KOPT-K1 (cell line): ENCODE measurements around the gene PNLDC1.
"Not testable (repeated sequence)": the region's sequence is repeated elsewhere in the genome, so short reads cannot be mapped to it uniquely, and the experiment has no call there.

Experiments used
- H3K27ac ChIP-seq: fragments of 200-600 bp; sonication (generic); 2 replicates; pipeline ENCODE4 v1.5.1; 2016; ENCODE audit warnings: antibody characterized with exemption, mild to moderate bottlenecking, low read depth, low read length; ENCODE audit not compliant: poor library complexity, severe bottlenecking
- H3K36me3 ChIP-seq: fragments of 200-600 bp; sonication (generic); 2 replicates; pipeline ENCODE4 v1.5.1; 2017; ENCODE audit warnings: antibody characterized with exemption, mild to moderate bottlenecking, low read length, moderate library complexity; ENCODE audit not compliant: insufficient read depth
- H3K9me3 ChIP-seq: fragments of 200-600 bp; sonication (generic); 2 replicates; pipeline ENCODE4 v1.5.1; 2017; ENCODE audit warnings: antibody characterized with exemption, low read length, mild to moderate bottlenecking; ENCODE audit not compliant: insufficient read depth, poor library complexity, severe bottlenecking

Gene PNLDC1

GRCh38 chr6:159823953-159824352, 23.9 kb downstream of the PNLDC1 start:
- H3K9me3 ChIP-seq, result no peaks in the 10 kb centered on the region
- H3K36me3 ChIP-seq, result no peaks in the 10 kb centered on the region
- H3K27ac ChIP-seq, result no peak overlapping the region

- H3K27ac ChIP-seq, H3K9me3 ChIP-seq, H3K36me3 ChIP-seq: not testable (repeated sequence)
Measured at GRCh38 chr6:159824690-159825089, 24.6 kb downstream of the PNLDC1 start.

- Histone ChIP-seq H3K36me3 (no peaks in the 10 kb centered on the region), H3K9me3 (no peaks in the 10 kb centered on the region), H3K27ac (no peak overlapping the region)
Measured at GRCh38 chr6:159826004-159826403, 25.9 kb downstream of the PNLDC1 start.

DNA sequence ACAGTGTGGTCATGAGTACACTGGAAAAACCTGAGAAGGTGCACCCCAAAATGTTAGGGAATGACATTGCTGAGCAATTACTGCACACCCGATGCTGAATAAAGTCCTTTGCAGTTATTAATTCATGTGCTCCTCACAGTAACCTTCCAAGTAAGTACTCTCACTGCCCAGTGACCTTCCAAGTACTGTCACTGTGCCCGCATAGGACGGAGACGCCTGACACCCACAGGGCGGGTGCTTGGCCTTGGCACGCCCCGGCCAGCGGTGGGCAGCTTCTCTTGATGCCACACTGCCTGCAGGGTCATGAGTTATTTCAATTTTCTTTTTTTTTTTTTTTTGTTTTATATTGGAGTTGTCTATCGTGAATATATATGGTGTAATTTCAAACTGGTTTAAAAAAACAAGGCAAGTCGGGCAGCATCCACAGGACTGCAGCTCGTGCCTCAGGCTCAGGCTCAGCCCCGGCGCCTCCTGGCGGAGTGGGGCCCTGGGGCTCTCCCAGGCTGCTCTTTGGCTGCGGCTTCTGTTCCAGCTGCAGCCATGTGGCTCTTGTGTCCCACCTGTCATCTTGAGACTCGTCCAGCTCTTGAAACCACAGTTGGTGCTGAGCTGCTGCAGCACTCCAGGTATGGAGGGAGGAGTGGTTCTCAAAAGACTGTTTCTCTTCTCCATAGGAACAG, 27.0 kb downstream of the PNLDC1 start:
- Histone ChIP-seq H3K36me3 (no peaks in the 10 kb centered on the region), H3K9me3 (no peaks in the 10 kb centered on the region), H3K27ac (no peak overlapping the region)

DNA sequence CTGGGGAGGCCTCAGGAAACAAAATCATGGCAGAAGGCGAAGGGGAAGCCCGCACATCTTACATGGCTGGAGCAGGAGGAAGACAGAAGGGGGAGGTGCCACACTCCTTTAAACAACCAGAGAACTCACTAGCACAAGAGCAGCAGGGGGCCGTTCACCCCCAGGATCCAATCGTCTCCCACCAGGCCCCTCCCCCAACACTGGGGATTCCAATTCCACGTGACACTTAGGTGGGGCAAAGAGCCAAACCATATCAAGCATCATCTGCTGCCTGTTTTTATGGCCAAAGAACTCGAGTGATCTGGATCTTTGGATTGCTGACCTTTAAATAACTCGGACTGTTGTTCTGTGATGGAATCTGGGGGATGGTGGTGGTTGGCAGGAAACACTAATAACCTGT, 28.0 kb downstream of the PNLDC1 start:
- H3K36me3 ChIP-seq, result no peaks in the 10 kb centered on the region
- no peak overlapping the region for H3K27ac ChIP-seq
- no peaks in the 10 kb centered on the region for H3K9me3 ChIP-seq

DNA sequence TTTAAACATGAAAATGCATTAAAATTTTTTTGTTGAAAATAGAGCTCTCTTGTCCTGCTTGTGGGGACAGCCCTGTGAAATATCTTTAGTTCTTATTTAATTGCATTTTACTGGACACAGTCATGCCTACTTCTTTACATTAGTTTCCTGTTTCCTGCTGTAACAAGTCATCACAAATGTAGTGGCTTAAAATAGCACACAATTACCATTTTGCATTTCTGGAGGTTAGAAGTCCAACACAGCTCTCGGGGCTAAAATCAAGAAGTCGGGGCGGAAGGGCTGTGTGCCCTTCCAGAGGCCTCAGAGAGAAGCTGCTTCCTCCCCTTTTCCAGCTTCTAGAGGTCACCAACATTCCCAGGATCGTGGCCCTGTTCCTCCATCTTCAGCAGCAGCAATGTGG, 29.4 kb downstream of the PNLDC1 start:
- Histone ChIP-seq H3K36me3 (no peaks in the 10 kb centered on the region), H3K27ac (peak overlapping the region; percentile 32), H3K9me3 (no peaks in the 10 kb centered on the region)

GRCh38 chr6:159830501-159831372, 30.7 kb downstream of the PNLDC1 start:
- no peaks in the 10 kb centered on the region for H3K9me3 ChIP-seq
- H3K36me3 ChIP-seq, result no peaks in the 10 kb centered on the region
- H3K27ac ChIP-seq, result peak overlapping the region; percentile 7

DNA sequence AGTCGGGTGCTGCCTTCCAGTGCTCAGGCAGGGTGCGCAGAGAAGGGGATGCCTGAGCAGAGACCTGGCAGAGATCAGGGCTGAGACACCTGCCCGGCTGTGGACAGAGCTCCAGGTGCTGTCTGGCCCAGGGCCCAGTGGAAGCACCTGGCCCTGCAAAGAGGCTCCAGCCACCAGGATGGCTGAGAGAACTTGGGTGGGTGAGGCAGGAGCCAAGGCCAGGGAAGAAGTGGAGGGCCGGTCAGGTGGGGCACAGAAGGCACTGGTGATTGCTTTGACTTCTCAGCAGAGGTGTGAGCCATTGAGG, 31.2 kb downstream of the PNLDC1 start:
- Histone ChIP-seq H3K9me3 (no peaks in the 10 kb centered on the region), H3K27ac (no peak overlapping the region), H3K36me3 (no peaks in the 10 kb centered on the region)

GRCh38 chr6:159832946-159833345, 32.9 kb downstream of the PNLDC1 start:
- no peaks in the 10 kb centered on the region for H3K36me3 ChIP-seq
- H3K27ac ChIP-seq, result peak overlapping the region; percentile 67
- H3K9me3 ChIP-seq, result no peaks in the 10 kb centered on the region

DNA sequence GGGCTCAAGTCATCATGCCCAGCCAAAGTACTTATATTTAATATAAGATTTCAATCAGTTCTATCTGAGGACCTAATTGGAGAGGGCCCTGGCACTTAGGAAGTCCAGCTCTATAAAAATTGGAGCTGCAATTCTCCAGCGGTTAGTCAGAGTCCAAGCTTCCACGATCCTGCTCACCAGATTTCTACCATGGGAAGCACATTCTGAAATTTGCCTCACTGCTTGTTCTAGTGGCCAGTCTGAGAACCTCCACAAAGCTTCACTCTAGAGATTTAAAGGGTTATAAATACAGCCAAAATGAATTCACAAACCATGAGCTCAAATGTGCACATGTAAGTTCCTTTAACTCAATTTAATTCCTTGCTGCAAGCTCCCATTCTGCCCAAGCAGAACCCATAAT, 33.5 kb downstream of the PNLDC1 start:
- H3K9me3 ChIP-seq, result no peaks in the 10 kb centered on the region
- H3K36me3 ChIP-seq, result no peaks in the 10 kb centered on the region
- H3K27ac ChIP-seq, result peak overlapping the region; percentile 67

- no peaks in the 10 kb centered on the region for H3K9me3 ChIP-seq
- H3K36me3 ChIP-seq, result no peaks in the 10 kb centered on the region
- H3K27ac ChIP-seq, result peak overlapping the region; percentile 67
Measured at GRCh38 chr6:159833997-159834603, 34.0 kb downstream of the PNLDC1 start.

DNA sequence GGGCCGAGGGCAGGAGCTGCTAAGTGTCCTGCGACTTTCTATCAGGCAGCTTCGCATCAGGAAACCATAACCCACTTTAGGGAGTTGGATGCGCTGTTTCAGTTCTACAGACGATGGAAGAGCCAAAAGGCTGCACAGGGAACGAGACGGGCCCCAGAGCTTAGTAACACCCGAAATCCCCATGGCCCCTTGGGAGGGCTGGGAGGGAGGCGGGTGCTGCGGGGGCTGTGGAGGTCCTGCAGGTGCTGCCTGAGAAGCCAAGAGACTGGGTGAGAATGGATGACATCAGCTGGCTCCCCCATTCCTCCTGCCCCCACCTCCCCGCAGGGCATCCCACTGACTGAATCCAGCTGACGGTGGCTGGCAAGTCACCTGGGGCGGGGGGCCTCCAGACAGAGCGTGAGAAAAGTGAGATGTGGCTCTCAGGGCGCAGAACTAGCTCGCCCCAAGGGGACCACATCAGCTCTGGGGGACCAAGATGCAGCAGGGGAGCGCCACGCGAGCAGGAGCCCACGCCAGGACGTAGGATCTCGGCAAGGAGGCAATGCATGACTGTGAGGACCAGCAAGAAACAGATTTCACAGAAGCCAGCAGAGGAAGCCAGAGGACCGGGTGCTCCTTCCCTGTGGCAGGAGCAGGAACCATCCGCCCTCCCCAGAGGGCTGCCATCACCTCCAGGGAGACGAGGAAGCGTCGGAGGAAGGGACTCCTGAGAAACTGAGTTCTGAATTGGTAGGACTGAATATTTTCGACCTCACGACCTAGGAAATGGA, 36.8 kb downstream of the PNLDC1 start:
- H3K9me3 ChIP-seq, result no peaks in the 10 kb centered on the region
- no peaks in the 10 kb centered on the region for H3K36me3 ChIP-seq
- no peak overlapping the region for H3K27ac ChIP-seq

- Histone ChIP-seq H3K9me3 (no peaks in the 10 kb centered on the region), H3K27ac (no peak overlapping the region), H3K36me3 (no peaks in the 10 kb centered on the region)
Measured at GRCh38 chr6:159837511-159837910, 37.4 kb downstream of the PNLDC1 start.

DNA sequence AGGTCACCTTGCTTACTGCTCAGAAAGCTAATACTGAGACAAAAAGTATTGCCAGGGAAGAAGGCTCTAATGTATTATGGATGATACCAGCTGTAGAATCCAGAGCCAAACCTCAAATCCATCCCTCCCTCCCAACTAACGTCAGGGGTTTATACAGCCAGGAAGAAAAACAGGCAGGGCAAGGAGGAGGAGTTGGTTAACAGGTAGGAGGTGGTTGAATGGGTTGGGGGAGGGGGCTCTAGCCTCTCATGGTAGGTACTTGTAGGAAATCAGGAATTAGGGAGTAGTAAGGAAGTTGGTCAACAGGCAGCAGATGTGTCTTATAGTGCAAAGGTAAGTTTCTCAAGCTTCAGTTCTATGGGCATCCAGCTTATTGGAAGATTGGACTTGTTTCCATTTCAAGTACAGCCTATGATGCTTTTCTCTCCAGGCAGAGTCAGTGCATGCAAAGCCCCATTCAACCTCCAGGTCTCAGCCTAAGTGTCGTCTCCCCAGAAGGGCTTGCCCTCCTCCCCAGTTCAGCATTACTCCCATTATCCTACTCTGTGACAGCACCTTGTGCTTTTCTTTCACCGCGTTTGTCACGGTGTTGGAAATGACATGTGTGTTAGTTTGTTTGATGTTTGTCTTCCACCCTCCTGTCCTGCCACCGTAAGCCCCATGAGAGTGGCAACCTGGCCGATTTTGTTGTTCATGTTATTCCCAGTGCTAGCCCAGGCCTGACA, 38.1 kb downstream of the PNLDC1 start:
- no peak overlapping the region for H3K27ac ChIP-seq
- H3K36me3 ChIP-seq, result no peaks in the 10 kb centered on the region
- no peaks in the 10 kb centered on the region for H3K9me3 ChIP-seq
